NCI-H146 treated with DMSO at 0.1 percent for 48 hours (cell line): Measurements from ENCODE around the gene ERGIC1.
"Not testable (repeated sequence)": the region's sequence is repeated elsewhere in the genome, so short reads cannot be mapped to it uniquely, and the experiment has no call there.

Experiments
- DNase-seq: peaks from one replicate; lab custom pipeline; 2025; ENCODE audit not compliant: unreplicated experiment; lab: John Stamatoyannopoulos, UW

ERGIC1 gene

GRCh38 chr5:172877466-172878260 is 43.6 kb downstream of the ERGIC1 start:
- DNase-seq: no peak

GRCh38 chr5:172878585-172878932 is 44.5 kb downstream of the ERGIC1 start:
- no peak for DNase-seq

GRCh38 chr5:172878933-172879752 is 45.1 kb downstream of the ERGIC1 start:
- no peak for DNase-seq

DNA sequence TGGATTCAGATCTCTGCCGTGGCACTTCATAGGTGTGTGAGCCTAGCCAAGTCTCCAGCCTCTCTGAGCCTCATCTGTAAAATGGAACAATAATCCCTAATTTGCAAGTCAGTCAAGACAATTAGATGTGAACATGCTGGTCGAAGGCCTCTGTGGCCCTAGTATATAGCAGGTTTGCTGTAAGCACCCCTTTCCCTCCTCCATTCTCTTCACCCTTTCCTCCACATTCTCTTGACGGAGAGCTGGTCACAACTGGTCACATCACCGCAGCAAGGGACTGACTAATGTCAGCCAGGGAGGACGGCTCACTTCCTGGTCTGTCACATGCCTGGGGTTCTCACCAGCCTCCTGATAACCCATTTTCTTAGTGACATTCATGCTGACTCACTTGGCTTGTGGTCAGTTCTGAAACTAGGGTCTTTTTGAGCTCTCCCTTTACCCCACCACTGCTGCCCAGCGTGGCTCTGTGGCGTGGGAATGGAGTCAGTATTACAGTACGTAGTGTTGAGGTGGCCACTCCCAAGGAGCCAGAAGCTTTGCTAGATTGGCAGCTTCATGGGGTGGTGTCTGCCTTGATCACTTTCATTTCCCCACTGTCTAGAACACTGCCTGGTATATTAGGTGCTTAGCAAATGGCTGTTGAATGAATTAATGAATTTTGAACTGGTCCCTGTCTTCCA is 47.8 kb downstream of the ERGIC1 start:
- DNase-seq: no peak

GRCh38 chr5:172883066-172883465 is 49.0 kb downstream of the ERGIC1 start:
- DNase-seq: no peak

DNA sequence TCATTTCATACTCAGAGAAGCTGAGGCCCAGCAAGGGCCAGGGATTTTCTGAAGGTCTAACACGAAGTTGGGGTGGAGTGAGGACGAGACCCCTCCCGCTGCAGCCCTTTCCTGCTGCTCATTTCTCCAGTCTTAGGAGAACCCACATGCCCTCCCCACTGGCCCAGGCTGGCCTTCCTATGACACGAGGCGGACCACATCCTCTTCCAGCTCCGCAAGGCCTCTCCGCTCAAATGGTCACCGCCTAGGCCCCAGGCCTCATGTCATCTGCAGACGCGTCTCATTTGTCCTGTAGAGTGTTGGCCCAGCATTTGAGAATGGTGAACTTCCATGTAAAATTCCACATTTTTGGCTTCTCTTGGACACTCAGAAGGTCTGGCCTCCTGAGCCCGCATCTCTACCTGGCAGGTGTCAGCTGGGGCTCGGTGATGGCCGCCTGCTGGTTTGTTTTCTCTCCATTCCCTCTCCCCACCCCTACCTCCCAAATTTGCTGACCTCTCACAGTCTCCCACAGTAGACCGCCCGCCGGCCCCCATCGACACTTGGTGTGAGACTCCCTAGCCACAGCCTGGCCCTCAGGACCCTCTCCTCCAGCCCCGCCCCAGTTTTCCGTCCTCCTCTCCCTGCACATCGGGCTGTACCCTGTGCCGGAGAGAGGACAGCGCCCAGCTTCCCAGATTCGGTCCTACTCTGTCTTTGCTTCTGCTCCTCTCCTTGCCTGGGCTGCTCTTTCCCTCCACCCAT is 51.7 kb downstream of the ERGIC1 start:
- no peak for DNase-seq

- no peak for DNase-seq
These were observed 52.4 kb downstream of the ERGIC1 start for GRCh38 chr5:172886476-172886875.

- no peak for DNase-seq
These were observed 53.0 kb downstream of the ERGIC1 start for GRCh38 chr5:172886974-172887501.

- no peak for DNase-seq
These were observed 53.6 kb downstream of the ERGIC1 start for GRCh38 chr5:172887692-172888091.

DNA sequence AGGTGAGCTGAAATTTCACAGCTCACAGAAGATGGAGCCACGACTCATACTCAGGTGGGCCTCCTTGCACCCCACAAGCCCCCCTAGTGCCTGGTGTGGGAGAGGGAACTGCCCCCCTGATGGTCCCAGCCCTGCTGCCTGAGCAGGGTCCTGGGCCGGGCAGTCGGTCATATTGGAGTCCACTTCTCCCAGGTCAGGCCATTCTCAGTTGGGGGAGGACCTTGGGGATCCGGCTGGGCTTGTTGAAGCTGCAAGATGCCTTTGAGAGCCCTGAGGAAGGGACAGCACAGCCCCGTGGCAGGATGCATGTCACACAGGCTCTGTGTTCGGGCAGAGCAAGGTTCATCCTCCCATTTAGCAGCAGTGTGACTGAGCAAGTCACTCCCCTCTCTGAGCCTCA is 56.6 kb downstream of the ERGIC1 start:
- DNase-seq: no peak

DNA sequence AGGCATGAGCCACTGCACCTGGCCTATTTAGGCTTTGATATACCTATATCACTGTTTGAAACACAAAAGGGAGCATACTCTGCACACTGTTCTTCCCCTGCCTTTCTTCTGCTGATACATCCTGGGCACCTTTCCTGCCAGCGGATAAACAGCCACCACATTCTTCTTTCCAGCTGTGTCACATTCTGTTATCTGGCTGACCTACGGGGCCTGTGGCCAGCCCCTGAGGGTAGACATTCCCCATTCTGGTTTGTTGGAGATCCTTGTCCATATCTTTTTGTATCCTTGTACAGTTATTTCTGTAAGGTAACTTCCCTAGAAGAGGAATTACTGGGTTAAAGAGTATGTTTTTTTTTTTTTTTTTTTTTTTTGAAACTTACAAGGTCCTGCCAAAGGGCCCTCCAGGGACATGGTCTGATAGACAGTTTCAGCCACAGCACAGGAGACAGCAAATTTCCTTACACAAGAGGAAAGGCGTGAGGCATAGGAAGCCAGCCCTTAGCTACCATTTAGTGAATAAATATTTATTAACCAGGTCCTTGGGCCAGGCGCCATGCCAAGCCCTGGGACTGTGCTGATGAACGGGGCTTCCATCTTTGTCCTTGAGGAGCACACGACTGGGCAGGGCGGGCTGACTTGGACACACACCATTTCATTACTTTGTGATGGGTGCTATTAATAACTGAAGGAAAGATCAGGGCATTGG is 57.8 kb downstream of the ERGIC1 start:
- no peak for DNase-seq

DNA sequence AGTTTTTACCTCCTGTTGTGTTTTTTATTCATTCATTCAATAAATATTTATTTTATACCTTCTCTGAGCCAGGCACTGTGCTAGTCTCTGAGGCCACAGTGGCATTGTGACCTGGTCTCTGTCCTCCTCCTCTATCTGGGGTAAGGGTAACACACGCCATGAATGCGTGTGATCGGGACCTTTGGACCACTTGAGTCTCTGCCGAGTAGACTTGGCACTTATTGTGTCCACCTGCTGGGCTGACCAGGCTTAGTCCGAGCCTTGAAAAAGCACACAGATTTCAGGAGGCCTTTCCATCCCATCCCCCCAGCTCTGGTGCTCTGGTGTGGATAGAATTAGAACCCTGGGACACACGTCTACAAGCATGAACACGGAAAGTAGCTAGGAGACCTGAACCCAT is 58.7 kb downstream of the ERGIC1 start:
- DNase-seq: no peak

GRCh38 chr5:172894767-172895388 is 60.8 kb downstream of the ERGIC1 start:
- peak; percentile 0 for DNase-seq

- DNase-seq: no peak
These were observed 61.5 kb downstream of the ERGIC1 start for GRCh38 chr5:172895549-172895948.

GRCh38 chr5:172896465-172896864 is 62.4 kb downstream of the ERGIC1 start:
- DNase-seq: no peak

DNA sequence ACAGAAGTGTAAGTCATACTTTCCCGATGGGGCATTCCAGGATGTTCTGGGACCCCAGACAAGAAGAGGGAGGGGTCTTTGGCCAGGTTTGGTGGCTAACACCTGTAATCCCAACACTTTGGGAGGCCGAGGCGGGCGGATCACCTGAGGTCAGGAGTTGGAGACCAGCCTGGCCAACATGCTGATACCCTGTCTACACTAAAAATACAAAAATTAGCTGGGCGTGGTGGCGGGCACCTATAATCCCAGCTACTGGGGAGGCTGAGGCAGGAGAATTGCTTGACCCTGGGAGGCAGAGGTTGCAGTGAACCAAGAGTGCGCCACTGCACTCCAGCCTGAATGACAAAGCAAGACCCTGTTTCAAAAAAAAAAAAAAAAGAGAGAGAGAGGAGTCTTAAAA is 63.0 kb downstream of the ERGIC1 start:
- not testable (repeated sequence) for DNase-seq

DNA sequence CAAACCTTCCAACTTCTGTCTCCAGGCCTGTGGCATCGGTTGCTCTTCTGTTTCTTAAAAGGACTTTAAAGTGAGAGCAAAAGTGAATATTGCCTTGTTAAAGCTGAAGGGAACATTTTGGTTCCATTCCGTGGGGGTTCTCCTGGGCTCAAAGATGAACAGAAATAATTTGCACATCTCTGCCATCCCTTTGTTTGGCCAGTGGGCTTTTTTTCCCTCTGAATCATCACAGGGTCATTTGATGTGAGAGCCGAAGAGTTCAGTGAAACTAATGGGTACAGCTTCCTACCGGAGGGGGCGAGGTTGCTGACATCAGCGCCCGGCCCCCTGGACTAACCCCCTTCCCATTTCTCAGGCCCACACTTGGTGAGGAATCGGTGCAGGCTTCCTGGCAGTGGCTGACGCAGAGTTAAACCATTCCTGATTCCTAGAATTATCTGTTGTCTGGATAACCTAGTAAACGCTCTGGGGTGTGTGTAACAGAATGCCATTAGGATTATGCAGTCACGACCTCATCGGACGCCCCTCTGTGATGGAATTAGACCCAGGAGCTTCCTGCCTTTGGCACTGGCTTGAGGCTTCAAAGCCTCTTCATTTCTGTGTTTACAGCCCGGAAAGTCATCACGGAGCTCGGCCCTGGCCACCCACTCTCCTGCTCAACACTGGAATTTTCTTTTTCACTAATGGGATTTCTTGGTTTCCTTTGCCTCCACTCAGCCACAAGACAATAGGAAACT is 63.6 kb downstream of the ERGIC1 start:
- no peak for DNase-seq

- no peak for DNase-seq
These were observed 64.3 kb downstream of the ERGIC1 start for GRCh38 chr5:172898218-172898842.
